ENCODE measurements around the gene FMO4.

DNA sequence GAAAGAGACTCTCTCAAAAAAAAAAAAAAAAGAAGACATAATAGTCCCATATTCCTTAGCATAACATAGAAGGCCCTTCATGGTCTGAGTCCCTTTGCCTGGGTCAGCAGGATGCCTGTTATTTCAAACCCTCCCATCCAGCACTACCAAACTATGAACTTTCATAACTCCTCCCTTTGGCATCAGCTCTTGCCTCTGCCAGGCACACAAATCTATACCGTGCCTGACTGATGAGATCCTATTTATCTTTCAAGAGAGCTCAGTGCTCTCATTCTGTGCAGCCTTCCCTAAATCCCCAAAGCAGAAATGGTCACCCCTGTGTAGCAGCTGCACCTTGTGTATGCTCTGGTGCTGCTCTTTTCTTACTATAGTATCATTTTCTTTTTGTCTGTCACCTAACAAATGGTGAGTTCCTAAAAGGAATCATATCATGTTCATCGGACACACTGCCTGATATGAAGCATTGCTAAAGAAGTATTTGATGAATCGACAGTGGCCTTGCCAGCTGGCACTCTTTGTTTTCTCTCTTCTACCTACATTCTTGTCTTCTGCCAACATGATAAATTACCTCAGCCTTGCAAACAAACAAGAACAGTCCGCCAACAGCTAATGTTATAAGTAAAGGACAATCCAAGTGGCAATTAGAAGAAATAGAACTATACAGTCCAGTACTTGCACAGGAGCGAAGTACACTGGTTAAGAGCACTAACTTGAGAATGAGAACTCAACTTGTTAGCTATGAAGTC is 29.9 kb downstream of the FMO4 start:
- TF ChIP-seq SP1 (IDR thresholded peaks at IDR 0.05) (no peak), TARDBP (IDR thresholded peaks at IDR 0.05) (no peak), ELF4 (IDR thresholded peaks at IDR 0.05) (no peak), FOXM1 (IDR thresholded peaks at IDR 0.05; ENCODE audit: borderline replicate concordance) (no peak), HDGF (IDR thresholded peaks at IDR 0.05; ENCODE audit: borderline replicate concordance) (no peak), BHLHE40 (IDR thresholded peaks at IDR 0.05; ENCODE audit: borderline replicate concordance) (no peak), FOXA1 (IDR thresholded peaks at IDR 0.05) (no peak), SUZ12 (IDR thresholded peaks at IDR 0.05) (no peak), ZNF384 (IDR thresholded peaks at IDR 0.05) (no peak), ARNT (IDR thresholded peaks at IDR 0.05) (no peak)
- TF ChIP-seq, protein P1, sequence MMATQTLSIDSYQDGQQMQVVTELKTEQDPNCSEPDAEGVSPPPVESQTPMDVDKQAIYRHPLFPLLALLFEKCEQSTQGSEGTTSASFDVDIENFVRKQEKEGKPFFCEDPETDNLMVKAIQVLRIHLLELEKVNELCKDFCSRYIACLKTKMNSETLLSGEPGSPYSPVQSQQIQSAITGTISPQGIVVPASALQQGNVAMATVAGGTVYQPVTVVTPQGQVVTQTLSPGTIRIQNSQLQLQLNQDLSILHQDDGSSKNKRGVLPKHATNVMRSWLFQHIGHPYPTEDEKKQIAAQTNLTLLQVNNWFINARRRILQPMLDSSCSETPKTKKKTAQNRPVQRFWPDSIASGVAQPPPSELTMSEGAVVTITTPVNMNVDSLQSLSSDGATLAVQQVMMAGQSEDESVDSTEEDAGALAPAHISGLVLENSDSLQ (IDR thresholded peaks at IDR 0.05), result no peak

Measured in HEK293T (cell line).